HepG2 (cell line): ENCODE measurements around the gene EGR1. TPM values are rescaled to one million over a fixed set of nuclear protein-coding genes. Genes with fewer than 3 reads are reported as not detected.

ENCODE experiments used
- BRD4 ChIP-seq: sonication (generic); formaldehyde crosslinking; IDR thresholded peaks from 2 replicates; pipeline ENCODE4 v1.4.0; 2020; ENCODE audit warnings: missing genetic modification reagents
- CEBPG ChIP-seq: IDR thresholded peaks from 2 replicates; pipeline ENCODE4 v1.6.1; 2016
- ELF1 ChIP-seq: sonication (generic); formaldehyde crosslinking; IDR thresholded peaks from 2 replicates; pipeline ENCODE4 v1.4.0; 2020; ENCODE audit warnings: missing genetic modification reagents
- KLF15 ChIP-seq: sonication (generic); formaldehyde crosslinking; IDR thresholded peaks from 2 replicates; pipeline ENCODE4 v1.8.1; 2023; ENCODE audit warnings: borderline replicate concordance, mild to moderate bottlenecking, inconsistent platforms, missing genetic modification reagents, mixed read lengths
- RBFOX2 ChIP-seq: fragments of 200-400 bp; formaldehyde crosslinking; IDR thresholded peaks from 2 replicates; pipeline ENCODE4 v1.6.1; 2017; ENCODE audit warnings: low read depth, mild to moderate bottlenecking, low read length
- REPIN1 ChIP-seq: sonication (generic); formaldehyde crosslinking; IDR thresholded peaks from 2 replicates; pipeline ENCODE4 v1.8.0; 2022; ENCODE audit warnings: missing genetic modification reagents, low read depth, mild to moderate bottlenecking, borderline replicate concordance
- SCMH1 ChIP-seq: sonication (generic); formaldehyde crosslinking; IDR thresholded peaks from 2 replicates; pipeline ENCODE4 v1.9.0; 2021; ENCODE audit warnings: missing genetic modification reagents, mild to moderate bottlenecking, borderline replicate concordance
- TAF15 ChIP-seq: fragments of 200-400 bp; formaldehyde crosslinking; IDR thresholded peaks from one replicate; pipeline ENCODE4 v1.6.1; 2018; ENCODE audit warnings: mild to moderate bottlenecking, low read depth, low read length; ENCODE audit not compliant: poor library complexity, severe bottlenecking
- ZNF263 ChIP-seq: sonication (generic); formaldehyde crosslinking; IDR thresholded peaks from 2 replicates; pipeline ENCODE4 v1.4.0; 2020; ENCODE audit warnings: missing genetic modification reagents
- ZNF589 ChIP-seq: sonication (generic); formaldehyde crosslinking; conservative IDR thresholded peaks from 2 replicates; pipeline ENCODE4 v1.8.0; 2022; ENCODE audit warnings: mild to moderate bottlenecking, moderate library complexity, missing genetic modification reagents
- polyA plus RNA-seq, 8 experiments: library from polyadenylated mRNA; depleted of rRNA in 3 of 8; stranded (reverse) in 7 of 8; unstranded in 1 of 8; fragments of >200 nt; fragmentation: Illumina TruSeq in 4 of 8; extraction: Trizol in 4 of 8; gene quantifications; 2 replicates each; pipeline versions ENCODE4 v1.2.1 to v1.2.3, GENCODE V29; 2011 to 2016; ENCODE audit warnings: low read depth in 4 of 8, missing spikeins in 1 of 8, mixed read lengths in 1 of 8; ENCODE audit not compliant: insufficient read depth in 1 of 8
- total RNA-seq, 5 experiments: library from RNA; depleted of rRNA; stranded (reverse); fragments of >200 nt; fragmentation: Illumina TruSeq; extraction: Trizol; gene quantifications; 2 replicates each; pipeline ENCODE4 v1.2.3, GENCODE V29; 2016; ENCODE audit warnings: low read depth in 1 of 5
- TF ChIP-seq, protein P1 (sequence below): sonication (generic); formaldehyde crosslinking; IDR thresholded peaks from 2 replicates; pipeline ENCODE4 v1.4.0; 2020; ENCODE audit warnings: mild to moderate bottlenecking, missing genetic modification reagents, borderline replicate concordance
- TF ChIP-seq, protein P2 (sequence below): sonication (generic); formaldehyde crosslinking; IDR thresholded peaks from 2 replicates; pipeline ENCODE4; 2020; ENCODE audit warnings: missing genetic modification reagents, mild to moderate bottlenecking, borderline replicate concordance
- TF ChIP-seq, protein P3 (sequence below): IDR thresholded peaks from 2 replicates; pipeline ENCODE4 v1.6.1; 2016; ENCODE audit warnings: mild to moderate bottlenecking, missing biosample characterization, missing genetic modification reagents
- TF ChIP-seq, protein P4 (sequence below): sonication (generic); formaldehyde crosslinking; IDR thresholded peaks from 2 replicates; pipeline ENCODE4 v1.4.0; 2020; ENCODE audit warnings: mild to moderate bottlenecking, missing genetic modification reagents
- TF ChIP-seq, protein P5 (sequence below): sonication (generic); formaldehyde crosslinking; IDR thresholded peaks from 2 replicates; pipeline ENCODE4 v1.4.0; 2020; ENCODE audit warnings: low read depth, mild to moderate bottlenecking, missing genetic modification reagents

The EGR1 gene
- total and polyA plus RNA-seq, 2 of the 13 experiments (the other 11 are each of a cell fraction or from before 2014, with no cell fraction given): 4.1 to 4.5 TPM

DNA sequence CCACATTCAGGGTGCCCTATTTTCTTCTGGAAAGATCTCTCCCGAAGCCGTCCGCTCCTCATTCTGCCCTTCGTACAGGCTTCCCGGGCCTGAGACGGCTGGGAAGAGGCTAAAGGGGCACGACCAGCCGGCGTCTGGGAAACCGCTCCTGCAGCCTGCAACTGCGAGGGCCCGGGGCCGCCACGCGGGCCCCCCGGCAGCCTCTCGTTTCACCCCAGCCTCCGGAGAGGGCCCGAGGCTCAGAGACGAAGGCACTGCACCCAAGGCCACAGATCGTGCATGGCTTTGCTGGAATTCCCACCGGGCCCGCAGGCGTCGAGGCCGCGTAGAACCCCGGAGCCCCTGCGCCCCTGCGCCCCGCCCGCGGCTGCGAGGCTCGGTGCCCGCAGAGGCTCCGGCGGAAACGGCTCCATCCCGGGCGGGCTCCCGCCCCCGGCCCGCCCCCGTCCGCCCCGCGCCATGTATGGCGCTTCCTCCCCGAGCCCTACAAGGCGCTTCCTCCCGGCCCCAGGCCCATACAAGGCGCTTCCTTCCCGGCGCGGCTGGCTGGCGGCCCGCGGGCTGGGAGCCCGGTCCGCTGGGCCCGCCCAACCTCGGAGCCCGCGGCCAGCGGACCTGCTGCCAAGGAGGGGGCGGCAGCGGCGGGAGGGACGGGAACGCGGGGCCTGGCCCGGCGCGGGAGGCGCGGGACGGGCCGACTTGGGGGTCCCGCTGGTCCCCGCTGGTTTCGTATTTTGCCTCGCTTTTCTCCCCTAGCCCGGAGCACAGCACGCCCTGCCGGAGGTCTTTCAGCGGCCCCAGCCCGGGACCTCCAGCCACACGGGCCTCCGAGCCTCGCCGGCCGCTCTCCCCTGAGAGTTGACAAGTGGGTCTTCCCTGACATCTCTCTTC, 26.6 kb downstream of the EGR1 start (continued):
- TF ChIP-seq, protein P1, sequence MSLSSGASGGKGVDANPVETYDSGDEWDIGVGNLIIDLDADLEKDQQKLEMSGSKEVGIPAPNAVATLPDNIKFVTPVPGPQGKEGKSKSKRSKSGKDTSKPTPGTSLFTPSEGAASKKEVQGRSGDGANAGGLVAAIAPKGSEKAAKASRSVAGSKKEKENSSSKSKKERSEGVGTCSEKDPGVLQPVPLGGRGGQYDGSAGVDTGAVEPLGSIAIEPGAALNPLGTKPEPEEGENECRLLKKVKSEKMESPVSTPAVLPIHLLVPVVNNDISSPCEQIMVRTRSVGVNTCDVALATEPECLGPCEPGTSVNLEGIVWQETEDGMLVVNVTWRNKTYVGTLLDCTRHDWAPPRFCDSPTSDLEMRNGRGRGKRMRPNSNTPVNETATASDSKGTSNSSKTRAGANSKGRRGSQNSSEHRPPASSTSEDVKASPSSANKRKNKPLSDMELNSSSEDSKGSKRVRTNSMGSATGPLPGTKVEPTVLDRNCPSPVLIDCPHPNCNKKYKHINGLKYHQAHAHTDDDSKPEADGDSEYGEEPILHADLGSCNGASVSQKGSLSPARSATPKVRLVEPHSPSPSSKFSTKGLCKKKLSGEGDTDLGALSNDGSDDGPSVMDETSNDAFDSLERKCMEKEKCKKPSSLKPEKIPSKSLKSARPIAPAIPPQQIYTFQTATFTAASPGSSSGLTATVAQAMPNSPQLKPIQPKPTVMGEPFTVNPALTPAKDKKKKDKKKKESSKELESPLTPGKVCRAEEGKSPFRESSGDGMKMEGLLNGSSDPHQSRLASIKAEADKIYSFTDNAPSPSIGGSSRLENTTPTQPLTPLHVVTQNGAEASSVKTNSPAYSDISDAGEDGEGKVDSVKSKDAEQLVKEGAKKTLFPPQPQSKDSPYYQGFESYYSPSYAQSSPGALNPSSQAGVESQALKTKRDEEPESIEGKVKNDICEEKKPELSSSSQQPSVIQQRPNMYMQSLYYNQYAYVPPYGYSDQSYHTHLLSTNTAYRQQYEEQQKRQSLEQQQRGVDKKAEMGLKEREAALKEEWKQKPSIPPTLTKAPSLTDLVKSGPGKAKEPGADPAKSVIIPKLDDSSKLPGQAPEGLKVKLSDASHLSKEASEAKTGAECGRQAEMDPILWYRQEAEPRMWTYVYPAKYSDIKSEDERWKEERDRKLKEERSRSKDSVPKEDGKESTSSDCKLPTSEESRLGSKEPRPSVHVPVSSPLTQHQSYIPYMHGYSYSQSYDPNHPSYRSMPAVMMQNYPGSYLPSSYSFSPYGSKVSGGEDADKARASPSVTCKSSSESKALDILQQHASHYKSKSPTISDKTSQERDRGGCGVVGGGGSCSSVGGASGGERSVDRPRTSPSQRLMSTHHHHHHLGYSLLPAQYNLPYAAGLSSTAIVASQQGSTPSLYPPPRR (CRISPR knock-in tag): no peak; the same call in 1 of the 2 replicates
- TF ChIP-seq, protein P2, sequence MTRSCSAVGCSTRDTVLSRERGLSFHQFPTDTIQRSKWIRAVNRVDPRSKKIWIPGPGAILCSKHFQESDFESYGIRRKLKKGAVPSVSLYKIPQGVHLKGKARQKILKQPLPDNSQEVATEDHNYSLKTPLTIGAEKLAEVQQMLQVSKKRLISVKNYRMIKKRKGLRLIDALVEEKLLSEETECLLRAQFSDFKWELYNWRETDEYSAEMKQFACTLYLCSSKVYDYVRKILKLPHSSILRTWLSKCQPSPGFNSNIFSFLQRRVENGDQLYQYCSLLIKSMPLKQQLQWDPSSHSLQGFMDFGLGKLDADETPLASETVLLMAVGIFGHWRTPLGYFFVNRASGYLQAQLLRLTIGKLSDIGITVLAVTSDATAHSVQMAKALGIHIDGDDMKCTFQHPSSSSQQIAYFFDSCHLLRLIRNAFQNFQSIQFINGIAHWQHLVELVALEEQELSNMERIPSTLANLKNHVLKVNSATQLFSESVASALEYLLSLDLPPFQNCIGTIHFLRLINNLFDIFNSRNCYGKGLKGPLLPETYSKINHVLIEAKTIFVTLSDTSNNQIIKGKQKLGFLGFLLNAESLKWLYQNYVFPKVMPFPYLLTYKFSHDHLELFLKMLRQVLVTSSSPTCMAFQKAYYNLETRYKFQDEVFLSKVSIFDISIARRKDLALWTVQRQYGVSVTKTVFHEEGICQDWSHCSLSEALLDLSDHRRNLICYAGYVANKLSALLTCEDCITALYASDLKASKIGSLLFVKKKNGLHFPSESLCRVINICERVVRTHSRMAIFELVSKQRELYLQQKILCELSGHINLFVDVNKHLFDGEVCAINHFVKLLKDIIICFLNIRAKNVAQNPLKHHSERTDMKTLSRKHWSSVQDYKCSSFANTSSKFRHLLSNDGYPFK (CRISPR knock-in tag): no peak
- TF ChIP-seq KLF15 (0 out of 2 replicates have a peak, but pooled peaks have one; percentile 57), CEBPG (CRISPR knock-in tag) (no peak), TAF15 (no peak), ELF1 (CRISPR knock-in tag) (no peak), SCMH1 (CRISPR knock-in tag) (no peak), REPIN1 (CRISPR knock-in tag) (0 out of 2 replicates have a peak, but pooled peaks have one; percentile 23), BRD4 (CRISPR knock-in tag) (no peak; the same call in 1 of the 2 replicates), ZNF589 (CRISPR knock-in tag) (no peak), RBFOX2 (peak; percentile 87), ZNF263 (CRISPR knock-in tag) (peak; percentile 34; the same call in 1 of the 2 replicates)
- TF ChIP-seq, protein P3, sequence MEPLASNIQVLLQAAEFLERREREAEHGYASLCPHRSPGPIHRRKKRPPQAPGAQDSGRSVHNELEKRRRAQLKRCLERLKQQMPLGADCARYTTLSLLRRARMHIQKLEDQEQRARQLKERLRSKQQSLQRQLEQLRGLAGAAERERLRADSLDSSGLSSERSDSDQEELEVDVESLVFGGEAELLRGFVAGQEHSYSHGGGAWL (CRISPR knock-in tag): peak; percentile 72; the same call in 1 of the 2 replicates
- TF ChIP-seq, protein P4, sequence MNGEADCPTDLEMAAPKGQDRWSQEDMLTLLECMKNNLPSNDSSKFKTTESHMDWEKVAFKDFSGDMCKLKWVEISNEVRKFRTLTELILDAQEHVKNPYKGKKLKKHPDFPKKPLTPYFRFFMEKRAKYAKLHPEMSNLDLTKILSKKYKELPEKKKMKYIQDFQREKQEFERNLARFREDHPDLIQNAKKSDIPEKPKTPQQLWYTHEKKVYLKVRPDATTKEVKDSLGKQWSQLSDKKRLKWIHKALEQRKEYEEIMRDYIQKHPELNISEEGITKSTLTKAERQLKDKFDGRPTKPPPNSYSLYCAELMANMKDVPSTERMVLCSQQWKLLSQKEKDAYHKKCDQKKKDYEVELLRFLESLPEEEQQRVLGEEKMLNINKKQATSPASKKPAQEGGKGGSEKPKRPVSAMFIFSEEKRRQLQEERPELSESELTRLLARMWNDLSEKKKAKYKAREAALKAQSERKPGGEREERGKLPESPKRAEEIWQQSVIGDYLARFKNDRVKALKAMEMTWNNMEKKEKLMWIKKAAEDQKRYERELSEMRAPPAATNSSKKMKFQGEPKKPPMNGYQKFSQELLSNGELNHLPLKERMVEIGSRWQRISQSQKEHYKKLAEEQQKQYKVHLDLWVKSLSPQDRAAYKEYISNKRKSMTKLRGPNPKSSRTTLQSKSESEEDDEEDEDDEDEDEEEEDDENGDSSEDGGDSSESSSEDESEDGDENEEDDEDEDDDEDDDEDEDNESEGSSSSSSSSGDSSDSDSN (CRISPR knock-in tag): peak; percentile 29; the same call in 1 of the 2 replicates
- TF ChIP-seq, protein P5, sequence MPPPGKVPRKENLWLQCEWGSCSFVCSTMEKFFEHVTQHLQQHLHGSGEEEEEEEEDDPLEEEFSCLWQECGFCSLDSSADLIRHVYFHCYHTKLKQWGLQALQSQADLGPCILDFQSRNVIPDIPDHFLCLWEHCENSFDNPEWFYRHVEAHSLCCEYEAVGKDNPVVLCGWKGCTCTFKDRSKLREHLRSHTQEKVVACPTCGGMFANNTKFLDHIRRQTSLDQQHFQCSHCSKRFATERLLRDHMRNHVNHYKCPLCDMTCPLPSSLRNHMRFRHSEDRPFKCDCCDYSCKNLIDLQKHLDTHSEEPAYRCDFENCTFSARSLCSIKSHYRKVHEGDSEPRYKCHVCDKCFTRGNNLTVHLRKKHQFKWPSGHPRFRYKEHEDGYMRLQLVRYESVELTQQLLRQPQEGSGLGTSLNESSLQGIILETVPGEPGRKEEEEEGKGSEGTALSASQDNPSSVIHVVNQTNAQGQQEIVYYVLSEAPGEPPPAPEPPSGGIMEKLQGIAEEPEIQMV: peak; percentile 88; the same call in 1 of the 2 replicates
